ENCODE data around the gene CFAP90.

- TF ChIP-seq CTCF (IDR thresholded peaks at IDR 0.05; ENCODE audit: insufficient read depth, low read depth, low read length) (no peak), EZH2 (IDR thresholded peaks at IDR 0.05; ENCODE audit: insufficient read depth, low read length) (no peak)
Measured at GRCh38 chr5:7794823-7795222, 56.1 kb downstream of the CFAP90 start.

Measured in astrocyte (in vitro differentiated cells and primary cell).